ENCODE data around the gene RALGAPA2. TPM values are rescaled to one million over a fixed set of nuclear protein-coding genes. Genes with fewer than 3 reads are reported as not detected.

The RALGAPA2 gene
- total RNA-seq, 1 donor from 2014 or later: 17.2 TPM

DNA sequence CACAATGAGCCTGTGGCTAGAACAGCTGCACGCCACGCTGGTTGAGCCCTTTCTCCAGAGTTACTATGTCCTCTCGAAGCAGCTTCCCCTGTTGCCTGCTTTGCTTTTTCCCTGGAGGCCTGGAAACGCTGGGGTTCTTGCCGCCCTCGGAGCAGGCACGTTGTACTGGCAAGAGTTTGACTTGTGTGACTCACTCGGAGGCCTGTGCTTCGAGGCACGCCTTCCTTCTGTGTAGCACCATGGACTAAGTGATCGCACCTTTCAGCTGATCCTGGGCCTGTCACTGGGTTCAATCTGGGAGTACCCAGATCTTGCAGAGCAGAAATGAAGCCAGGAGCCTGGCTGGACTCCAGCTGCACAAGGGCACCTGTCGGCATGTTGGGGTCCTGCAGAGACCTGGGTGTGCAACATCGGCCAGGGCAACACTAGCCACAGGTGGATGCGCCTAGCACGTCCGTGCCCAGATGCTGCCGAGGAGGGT lies 339.3 kb downstream of the RALGAPA2 start:
- intact Hi-C loops (cut with micrococcal nuclease): no loop called here

DNA sequence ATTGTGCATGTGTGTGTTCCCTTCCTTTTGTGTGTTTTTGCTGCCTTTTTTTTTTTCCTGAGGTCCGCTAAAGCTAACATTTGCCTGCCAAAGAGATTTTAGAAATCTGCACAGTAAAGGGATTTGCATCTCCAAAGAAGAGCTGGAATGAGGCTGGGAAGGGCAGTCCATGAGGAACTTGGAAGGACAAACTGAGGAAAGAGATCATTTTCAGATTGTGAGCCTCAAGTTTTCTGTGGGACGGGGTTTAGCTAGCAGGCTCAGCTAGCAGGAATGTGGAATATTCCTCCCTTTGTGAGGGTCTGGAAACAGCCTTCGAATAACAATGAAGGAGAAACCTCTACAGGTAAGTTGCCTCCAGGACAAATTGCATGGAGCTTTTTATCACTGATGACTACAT lies 340.8 kb downstream of the RALGAPA2 start:
- intact Hi-C loops (cut with micrococcal nuclease): no loop called here

DNA sequence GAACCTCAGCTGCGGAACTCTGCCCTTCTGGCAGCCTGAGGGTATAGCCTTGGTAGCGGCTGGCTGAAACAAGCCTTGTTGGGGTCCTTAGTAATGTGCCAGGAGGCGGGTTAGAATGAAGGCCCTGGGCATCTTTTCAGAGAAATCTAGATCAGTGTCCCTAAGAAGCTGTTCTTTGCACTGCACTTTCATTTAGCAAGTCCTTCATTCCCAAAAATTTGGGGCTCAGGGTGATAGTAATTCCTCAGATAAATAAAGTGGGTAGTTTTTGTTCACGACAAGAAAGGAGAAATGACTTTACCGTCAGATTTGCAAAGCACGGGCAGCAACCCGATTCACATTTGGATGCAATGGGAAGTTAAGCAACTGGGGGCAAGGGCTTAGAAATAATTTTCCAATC lies 341.4 kb downstream of the RALGAPA2 start:
- intact Hi-C loops (cut with micrococcal nuclease): no loop called here

DNA sequence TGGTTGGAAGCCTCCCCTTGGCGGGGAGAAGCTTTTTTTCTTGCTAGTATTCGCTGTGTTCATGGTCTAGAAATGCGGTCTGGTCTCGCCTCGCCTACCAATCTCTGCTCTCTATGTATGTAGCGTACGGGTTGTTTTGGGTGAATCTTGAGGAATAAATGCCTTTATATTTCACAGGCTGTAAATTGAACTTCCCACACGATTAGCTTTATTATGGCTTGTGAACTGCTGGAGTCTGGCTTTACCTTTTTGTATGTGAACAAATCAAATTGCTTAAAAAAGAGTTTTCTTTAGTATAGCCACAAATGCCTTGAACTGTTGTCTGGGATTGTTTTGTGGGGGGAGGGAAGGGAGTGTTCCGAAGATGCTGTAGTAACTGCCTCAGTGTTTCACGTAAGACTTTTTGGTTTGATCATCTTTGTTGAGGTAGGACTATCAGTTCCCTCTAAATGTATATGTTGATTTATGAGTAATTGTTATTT lies 342.3 kb downstream of the RALGAPA2 start:
- intact Hi-C loops (cut with micrococcal nuclease): no loop called here

DNA sequence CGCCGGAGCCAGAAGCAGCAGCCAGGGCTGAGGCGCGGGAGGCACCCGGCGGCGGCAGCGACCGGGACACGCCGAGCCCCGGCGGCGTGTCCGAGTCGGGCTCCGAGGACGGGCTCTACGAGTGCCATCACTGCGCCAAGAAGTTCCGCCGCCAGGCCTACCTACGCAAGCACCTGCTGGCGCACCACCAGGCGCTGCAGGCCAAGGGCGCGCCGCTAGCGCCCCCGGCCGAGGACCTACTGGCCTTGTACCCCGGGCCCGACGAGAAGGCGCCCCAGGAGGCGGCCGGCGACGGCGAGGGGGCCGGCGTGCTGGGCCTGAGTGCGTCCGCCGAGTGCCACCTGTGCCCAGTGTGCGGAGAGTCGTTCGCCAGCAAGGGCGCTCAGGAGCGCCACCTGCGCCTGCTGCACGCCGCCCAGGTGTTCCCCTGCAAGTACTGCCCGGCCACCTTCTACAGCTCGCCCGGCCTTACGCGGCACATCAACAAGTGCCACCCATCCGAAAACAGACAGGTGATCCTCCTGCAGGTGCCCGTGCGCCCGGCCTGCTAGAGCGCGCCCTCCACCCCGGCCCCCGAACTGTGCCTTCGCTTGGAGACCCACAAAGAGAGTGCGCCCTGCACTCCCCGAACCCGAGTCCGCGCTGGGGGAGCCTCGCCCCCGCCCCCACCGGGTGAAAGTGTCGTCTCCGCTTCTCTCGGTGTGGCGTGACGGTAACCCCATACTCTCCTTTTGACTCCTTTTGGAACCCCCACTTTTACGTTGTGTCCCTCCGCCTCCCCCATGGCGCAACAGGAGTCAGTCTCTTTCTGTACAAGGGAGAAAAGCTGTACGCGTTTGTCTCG lies 343.0 kb downstream of the RALGAPA2 start:
- intact Hi-C loops (cut with micrococcal nuclease): loop anchor here (5.0 to 10.0 kb wide), 4 partner anchors 225 to 1333 kb away; partner anchors contain the start of gene NKX2-4

DNA sequence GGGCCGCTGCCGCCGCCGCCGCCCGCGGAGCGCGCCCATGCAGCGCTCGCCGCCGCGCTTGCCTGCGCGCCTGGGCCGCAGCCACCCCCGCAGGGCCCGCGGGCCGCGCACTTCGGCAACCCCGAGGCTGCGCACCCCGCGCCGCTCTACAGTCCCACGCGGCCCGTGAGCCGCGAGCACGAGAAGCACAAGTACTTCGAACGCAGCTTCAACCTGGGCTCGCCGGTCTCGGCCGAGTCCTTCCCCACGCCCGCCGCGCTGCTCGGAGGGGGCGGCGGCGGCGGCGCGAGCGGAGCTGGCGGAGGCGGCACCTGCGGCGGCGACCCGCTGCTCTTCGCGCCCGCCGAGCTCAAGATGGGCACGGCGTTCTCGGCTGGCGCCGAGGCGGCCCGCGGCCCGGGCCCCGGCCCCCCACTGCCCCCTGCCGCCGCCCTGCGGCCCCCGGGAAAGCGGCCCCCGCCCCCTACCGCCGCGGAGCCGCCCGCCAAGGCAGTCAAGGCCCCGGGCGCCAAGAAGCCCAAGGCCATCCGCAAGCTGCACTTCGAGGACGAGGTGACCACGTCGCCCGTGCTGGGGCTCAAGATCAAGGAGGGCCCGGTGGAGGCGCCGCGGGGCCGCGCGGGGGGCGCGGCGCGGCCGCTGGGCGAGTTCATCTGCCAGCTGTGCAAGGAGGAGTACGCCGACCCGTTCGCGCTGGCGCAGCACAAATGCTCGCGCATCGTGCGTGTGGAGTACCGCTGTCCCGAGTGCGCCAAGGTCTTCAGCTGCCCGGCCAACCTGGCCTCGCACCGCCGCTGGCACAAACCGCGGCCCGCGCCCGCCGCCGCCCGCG lies 343.8 kb downstream of the RALGAPA2 start:
- intact Hi-C loops (cut with micrococcal nuclease): loop anchor here (5.0 to 10.0 kb wide), 4 partner anchors 226 to 1334 kb away; partner anchors contain the start of gene NKX2-4

DNA sequence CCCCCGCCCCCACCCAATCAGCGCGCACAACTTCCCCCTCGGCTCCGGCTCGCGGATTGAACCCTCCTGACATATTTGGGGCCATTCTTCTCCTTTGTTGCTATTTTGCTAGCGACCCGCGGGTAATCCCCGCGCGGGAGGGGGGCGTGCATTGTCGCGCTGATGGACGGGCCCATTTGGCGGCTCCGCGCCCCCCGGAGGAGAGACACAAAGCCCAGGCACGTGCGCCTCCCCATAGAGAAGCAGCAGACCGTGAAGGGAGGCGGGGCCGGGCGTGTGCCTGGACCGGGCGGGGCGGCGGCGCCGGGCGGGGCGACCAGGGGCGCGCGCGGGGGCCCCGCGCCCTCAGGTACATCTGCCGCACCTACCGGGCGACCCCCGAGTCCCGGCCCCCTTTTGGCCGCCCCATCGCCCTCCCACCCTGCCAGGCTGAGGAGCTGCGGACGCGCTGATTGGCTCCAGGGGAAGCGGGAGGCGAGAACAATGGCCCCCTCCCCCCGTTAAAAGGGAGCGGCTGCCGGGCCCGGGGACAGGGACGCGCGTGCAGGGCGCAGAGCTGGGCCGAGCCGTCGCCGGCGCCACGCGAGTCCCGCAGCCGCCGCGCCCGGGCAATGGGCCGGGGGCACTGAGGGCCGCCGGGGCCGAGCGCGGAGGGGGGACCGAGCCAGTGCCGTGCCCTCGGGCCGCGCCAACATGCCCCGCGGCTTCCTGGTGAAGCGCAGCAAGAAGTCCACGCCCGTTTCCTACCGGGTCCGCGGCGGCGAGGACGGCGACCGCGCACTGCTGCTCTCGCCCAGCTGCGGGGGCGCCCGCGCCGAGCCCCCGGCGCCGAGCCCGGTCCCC lies 344.6 kb downstream of the RALGAPA2 start, which contains the start of gene INSM1:
TSS of gene INSM1 (plus strand) at position 530 of the 843 bp plus-strand sequence. CDS start at position 694, 164 bp downstream.
- intact Hi-C loops (cut with micrococcal nuclease): loop anchor here (5.0 to 10.0 kb wide), 4 partner anchors 227 to 1335 kb away; partner anchors contain the start of gene NKX2-4

DNA sequence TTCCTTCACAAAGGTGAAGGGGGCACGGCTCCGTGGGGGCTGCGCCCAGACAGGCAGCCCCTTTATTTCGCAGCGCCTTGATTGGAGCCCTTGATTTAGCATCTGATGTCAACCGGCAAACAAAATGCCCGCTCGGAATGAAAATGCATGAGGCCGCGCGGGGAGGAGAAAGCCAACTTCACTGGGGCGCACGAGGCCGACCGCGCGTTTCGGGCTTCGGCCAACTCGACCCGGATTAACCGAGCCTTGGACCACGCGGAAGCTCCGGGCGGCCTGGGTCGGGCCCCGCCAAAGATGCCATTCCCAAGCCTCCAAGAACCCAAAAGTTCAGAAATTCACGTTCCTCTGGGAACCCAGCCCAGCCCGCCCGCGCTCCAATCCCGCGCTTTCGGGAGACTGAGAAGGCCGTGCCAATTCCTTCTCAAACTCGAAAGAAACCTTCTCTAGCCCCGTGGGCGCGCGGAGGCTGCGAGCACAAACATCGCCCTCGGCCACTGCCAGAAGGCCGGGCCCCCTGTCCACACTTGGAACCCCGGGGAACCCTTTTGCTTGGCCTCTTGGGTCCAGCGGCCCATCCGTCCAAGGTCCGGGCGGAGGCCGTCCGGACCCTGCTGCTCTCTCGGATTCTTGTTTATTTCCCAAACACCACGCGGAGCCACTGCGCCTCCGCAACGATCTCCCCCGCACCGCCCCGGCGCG lies 345.4 kb downstream of the RALGAPA2 start:
- intact Hi-C loops (cut with micrococcal nuclease): loop anchor here (5.0 to 10.0 kb wide), 4 partner anchors 228 to 1335 kb away; partner anchors contain the start of gene NKX2-4

DNA sequence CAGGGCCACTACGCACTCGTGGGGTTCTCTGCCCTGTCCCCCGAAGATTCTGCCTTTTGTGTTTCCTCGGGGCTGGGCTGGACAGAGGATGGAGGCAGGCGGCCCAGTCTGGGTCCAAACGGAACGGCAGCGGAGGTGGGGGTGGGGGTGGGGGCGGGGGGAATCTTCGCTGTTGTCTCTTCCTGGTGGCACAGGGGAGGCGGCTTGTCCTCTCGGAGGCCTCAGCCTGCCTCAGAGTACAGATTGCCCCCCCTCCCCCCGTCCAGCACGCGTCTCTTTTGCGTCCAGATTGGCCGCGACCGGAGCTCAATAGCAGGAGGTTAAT lies 345.9 kb downstream of the RALGAPA2 start:
- intact Hi-C loops (cut with micrococcal nuclease): loop anchor here (5.0 to 10.0 kb wide), 4 partner anchors 228 to 1336 kb away; partner anchors contain the start of gene NKX2-4

DNA sequence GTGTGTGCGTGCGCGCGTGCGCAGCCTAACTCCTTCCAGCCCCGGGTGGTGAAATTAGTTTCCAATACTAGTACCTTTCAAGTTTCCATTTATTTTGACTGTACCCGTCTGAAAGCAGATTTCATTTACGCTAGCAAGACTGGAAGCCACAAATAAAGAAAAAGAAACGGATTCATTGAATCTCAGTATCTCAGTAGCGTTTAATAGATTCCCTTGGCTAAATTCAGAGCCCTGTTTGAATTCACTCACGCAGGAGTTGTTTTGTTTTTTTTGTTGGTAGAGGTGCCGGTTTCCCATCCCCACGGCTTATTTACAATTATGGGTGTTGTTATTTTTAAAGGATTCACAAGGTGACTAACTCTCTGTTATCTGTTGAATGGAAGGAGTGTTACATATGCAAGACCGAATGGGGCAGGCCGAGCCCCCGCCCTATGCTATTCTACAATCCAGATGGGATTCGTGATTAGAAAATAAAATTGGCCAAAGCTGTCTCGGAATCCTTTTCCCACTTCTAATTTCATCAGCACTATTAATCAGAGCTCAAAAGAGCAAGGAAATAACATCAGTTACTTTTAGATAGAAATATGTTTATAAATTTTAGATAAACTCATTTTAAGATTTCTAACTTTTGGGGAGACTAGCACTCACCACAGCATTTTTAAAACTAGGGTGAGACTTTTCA lies 346.8 kb downstream of the RALGAPA2 start:
- intact Hi-C loops (cut with micrococcal nuclease): loop anchor here (5.0 to 10.0 kb wide), 4 partner anchors 229 to 1337 kb away; partner anchors contain the start of gene NKX2-4

DNA sequence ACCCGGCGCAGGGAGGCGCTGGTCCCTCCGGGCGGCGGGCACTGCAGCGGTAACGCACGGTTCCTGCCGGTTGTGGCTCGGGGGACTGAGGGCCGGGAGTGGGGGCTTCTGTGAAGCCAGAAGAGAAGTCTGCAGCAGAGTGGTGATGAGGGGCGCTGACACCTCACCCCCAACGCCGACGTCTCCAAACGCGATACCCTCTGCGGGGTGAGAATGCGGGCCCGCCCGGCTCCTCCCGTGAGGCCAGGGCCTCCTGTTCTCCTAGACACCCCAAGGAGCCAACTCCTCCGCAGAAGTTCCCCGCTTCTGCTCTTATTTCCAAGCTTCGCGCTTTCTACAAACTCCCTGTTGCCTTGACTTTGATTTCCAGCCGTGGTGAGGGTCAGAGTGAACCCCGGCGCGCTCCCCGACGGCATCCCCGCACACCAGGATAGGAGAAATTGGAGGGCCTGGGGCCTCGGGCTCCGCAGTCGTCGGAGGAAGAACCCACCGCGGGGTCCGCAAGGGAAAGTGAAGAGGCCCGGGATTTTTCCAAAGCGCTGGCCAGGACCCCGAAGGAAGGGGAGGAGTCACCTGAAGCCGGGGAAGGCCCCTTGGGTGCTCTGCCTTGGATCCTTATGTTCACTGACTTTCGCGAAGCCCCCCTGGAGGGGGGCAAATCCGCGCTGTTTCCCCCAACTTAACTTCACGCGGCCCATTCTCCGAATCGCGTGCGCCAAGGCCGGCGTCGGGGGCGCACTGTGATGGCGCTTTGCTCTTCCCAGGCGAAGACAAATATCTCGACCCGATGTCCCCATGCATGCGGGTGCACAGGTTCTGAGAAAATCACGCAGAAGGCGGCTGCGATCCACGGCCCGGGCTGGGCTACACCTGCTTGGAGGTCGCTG lies 347.6 kb downstream of the RALGAPA2 start:
- intact Hi-C loops (cut with micrococcal nuclease): loop anchor here (5.0 to 10.0 kb wide), 5 partner anchors 230 to 1337 kb away; partner anchors contain the start of gene NKX2-4

DNA sequence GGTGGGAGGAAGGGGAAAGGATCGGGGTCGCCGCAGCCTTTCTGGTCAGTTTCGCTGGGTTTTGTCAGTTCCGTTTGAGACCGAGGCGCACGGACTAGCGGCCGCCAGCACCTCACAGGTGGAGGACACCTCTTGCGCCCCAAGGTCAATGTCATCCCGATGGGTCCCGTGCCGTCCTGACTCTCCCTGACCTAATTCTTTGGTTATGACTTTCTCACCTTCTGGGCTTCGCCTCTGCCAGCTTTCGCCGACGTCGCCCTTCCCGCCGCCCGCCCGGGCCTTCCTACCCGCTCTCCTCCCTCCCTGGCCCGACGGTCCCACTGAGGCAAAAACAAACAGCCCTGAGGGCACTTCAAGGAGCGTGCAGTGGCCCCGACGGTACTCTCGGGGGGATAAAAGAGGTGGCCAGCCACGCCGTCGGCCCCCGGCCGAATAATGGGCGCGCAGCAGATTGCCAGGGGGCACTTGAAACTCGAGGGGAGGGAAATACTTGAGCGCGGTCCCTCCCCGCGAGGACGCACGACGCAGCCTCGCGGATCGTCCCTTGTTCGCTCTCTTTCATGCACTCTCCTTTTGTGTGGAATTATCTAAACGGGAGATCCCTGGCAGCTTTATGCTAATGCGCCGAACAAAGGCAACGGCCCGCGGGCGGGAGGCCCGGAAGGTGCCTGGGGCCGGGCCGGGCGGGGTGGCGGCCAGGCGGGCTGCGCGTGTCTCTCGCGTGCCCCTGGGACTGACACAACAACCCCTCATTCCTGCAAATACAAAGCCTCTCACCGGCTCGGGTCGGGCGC lies 348.4 kb downstream of the RALGAPA2 start:
- intact Hi-C loops (cut with micrococcal nuclease): loop anchor here (5.0 to 10.0 kb wide), 3 partner anchors 231 to 1031 kb away; partner anchors contain the start of gene NKX2-4

DNA sequence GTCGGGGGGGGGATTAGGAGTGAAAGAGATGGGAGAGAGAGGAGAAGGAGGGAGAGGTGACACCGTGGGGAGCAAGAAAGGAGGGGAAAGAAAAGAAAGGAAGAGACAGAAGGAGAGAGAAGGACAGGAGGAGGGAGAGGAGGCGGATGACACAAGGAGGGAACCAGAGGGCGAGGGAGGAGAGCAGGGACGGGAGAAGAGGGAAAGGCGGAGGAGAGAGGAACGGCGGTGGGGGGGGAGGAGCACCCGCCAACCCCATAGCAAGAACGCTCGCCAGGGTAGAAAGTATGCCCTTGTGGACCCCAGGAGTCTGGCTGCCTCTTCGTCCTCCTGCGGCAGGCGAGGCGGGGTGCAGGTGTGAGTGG lies 349.0 kb downstream of the RALGAPA2 start:
- intact Hi-C loops (cut with micrococcal nuclease): loop anchor here (5.0 to 10.0 kb wide), 3 partner anchors 231 to 1031 kb away; partner anchors contain the start of gene NKX2-4

DNA sequence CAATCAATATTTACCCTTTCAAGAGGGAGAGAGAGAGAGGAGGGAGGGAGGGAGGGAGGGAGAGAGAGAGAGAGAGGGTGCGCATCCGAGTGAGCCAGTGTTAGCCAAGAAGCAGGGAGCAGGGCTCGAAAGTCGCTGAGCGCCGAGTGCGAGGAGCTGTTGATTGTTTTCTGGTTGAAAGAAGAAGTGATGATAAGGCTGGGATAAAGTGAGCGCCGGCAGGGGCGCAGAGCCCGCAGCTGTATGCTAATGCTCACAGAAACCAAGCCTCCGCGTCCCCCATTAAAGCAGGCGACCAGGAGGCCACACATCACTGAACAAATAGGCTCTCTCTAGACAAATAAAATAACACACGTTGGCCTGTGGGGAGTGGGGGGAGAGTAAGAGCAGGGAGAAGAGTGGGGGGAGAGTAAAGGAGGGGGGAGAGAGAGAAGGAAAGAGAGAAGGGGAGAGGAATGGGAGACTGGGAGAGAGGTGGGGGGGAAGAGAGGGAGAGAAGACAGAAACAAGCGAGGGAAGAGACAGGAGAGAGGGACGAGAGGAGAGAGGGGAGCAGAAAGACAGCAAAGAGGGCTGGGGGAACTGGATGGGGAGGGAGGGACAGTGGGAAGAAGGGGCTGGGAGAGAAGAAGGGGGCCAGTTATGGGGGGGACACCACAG lies 349.5 kb downstream of the RALGAPA2 start:
- intact Hi-C loops (cut with micrococcal nuclease): loop anchor here (5.0 to 10.0 kb wide), 3 partner anchors 232 to 1032 kb away; partner anchors contain the start of gene NKX2-4

DNA sequence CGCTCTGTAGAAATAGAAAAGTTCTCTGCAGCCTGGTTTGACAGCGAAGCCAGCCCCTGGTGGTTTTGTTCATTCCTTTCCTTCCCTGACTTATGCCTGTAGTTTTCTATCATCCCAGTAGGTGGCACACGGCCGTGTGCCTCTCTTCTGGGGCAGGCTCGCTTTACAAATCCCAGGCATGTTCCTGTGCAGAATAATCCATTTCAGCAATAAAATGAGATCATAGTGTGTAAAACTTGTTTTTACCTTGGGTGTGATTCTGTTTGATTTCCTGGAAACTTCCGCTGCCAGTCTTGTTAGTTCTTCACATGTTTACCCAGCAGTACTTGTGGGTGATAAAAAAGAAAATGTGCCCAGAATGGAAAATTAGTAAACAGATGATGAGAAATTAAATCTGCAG lies 352.0 kb downstream of the RALGAPA2 start:
- intact Hi-C loops (cut with micrococcal nuclease): loop anchor here (1.0 to 10.0 kb wide), 4 partner anchors 208 to 1034 kb away; partner anchors contain the start of gene NKX2-4

DNA sequence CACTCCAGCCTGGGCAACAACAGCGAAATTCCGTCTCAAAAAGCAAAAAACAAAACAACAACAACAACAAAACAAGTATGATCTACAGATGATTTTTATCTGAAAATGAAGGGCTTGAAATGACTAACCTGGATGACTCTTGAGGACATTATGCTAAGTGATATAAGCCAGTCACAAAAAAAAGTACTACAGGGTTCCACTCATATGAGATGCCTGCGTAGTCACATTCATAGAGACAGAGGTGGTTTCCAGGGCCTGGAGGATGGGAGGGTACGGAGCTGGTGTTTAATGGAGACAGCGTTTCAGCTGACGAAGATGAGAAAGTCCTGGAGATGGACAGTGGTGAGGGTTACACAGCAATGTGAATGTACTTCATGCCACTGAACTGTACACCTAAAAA lies 352.8 kb downstream of the RALGAPA2 start:
- intact Hi-C loops (cut with micrococcal nuclease): loop anchor here (1.0 to 10.0 kb wide), 4 partner anchors 209 to 1035 kb away; partner anchors contain the start of gene NKX2-4
